HuH-7 (cell line): ENCODE results near the gene MCRIP2.

Experiments
- DNase-seq: peaks from one replicate; pipeline ENCODE4 v3.0.0; 2011; ENCODE audit warnings: low spot score

Gene MCRIP2

GRCh38 chr16:669666-670065, 28.0 kb downstream of the MCRIP2 start:
- DNase-seq: no peak

DNA sequence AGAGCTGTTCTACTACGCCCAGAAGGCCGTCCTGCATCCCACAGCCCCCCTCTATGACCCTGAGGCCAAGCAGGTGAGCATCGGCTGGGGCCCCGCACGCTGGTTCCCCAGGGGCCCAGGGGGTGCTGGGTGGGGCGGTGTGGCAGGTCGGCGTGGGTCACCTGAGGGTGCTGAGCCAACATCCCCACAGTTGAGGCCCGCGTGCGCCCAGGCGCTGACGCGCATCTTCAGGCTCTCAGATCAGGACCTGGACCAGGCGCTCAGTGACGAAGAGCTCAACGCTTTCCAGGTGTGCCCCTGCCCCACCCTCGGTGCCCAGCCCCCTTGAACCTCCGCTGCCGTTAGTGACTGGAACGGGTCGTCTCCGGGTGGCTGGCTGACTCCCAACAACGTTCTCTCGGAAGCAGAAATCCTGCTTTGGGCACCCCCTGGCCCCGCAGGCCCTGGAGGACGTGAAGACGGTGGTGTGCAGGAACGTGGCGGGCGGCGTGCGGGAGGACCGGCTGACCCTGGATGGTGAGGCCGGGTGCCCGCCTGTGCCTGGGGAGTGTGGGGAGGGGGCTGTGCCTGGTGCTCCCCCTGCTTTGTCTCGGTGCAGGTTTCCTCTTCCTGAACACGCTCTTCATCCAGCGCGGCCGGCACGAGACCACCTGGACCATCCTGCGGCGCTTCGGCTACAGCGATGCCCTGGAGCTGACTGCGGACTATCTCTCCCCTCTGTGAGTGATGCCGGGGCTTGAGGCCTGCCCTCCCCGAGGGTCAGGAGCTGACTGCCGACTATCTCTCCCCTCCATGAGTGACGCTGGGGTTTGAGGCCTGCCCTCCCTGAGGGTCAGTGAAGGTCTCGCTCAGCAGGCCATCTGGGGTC, 29.1 kb downstream of the MCRIP2 start:
- DNase-seq: no peak

- DNase-seq: no peak
Measured at GRCh38 chr16:671353-672131, 29.9 kb downstream of the MCRIP2 start.

GRCh38 chr16:672371-672770, 30.7 kb downstream of the MCRIP2 start:
- DNase-seq: no peak

DNA sequence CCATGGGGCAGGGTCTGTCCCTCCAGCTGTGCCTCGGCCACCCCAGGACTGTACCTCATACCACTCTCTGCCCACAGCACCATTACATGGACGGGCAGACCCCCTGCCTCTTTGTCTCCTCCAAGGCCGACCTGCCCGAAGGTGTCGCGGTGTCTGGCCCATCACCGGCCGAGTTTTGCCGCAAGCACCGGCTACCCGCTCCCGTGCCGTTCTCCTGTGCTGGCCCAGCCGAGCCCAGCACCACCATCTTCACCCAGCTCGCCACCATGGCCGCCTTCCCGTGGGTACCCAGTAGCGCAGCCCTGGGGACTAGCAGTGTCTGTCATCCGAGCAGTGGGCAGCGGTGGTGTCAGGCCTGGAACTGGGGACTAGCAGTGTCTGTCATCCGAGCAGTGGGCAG, 31.2 kb downstream of the MCRIP2 start:
- no peak for DNase-seq

DNA sequence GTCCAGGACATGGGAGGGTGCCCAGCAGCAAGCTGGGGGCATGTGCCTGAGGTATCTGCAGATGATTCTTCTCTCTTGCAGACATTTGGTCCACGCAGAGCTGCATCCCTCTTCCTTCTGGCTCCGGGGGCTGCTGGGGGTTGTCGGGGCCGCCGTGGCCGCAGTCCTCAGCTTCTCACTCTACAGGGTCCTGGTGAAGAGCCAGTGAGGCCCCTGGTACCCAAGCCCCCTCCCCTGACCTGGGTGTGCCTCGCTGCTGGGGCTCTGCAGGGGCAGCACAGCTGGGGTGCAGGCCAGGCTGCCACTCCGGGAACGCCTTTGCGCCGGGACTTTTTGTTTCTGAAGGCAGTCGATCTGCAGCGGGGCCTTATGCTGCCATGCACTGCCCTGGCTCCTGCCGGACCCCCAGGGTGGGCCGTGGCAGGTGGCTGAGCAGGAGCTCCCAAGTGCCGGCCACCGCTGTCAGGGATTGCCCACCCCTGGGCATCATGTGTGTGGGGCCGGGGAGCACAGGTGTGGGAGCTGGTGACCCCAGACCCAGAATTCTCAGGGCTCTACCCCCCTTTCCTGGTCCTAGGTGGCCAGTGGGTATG, 31.9 kb downstream of the MCRIP2 start:
- DNase-seq: no peak

- no peak for DNase-seq
Measured at GRCh38 chr16:674214-674881, 32.7 kb downstream of the MCRIP2 start.

DNA sequence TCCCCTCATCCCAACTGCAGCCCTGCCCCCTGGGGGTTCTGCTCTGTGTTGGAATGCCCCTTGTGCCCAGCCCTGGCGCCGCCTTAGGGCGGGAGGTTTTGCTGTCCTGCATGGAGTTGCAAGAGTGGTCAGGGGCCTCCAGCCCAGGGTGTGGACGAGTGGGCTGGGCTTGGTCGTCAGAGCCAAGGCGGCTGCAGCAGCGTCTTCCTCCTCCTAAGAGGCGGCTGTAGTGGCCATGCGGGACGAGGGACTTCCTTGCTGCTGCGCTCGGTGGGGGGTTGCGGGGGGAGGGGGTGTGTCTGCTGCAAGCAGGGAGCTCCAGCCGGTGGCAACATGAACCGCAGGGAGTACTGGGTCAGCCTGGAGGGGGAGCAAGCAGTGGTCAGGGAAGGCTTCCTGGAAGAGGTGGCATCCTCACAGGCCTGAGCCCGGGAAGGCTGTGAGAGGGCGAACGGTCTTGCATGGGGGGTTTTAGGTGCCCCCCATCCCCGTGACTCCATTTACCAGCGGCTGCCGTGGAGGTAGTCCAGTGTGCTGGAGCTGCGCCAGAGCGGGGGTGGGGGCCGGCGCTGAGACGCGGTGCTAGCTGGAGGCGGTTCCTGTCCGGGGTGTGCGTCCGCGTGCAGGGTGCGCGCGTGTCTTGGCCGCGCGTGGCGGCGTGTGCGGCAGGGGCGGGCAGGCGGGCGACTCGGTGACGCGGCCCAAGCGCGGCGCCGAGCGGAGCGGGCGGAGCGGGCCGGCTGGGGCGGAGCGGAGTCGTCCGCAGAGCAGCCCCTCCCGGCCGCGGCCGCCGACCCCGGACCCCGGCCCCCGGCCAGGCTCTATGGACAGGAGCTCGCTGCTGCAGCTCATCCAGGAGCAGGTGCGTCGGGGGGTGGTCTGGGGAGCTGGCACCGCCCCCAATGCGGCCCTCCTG, 33.6 kb downstream of the MCRIP2 start, which contains the start of gene RHBDL1:
TSS of gene RHBDL1 (plus strand) at position 704 of the 916 bp plus-strand sequence. CDS start at position 824, 120 bp downstream.
- peak; percentile 50 for DNase-seq

- peak; percentile 42 for DNase-seq
Measured at GRCh38 chr16:675884-676564, 34.4 kb downstream of the MCRIP2 start.

GRCh38 chr16:676565-676902, 34.9 kb downstream of the MCRIP2 start:
- no peak for DNase-seq

GRCh38 chr16:676913-677312, 35.3 kb downstream of the MCRIP2 start:
- DNase-seq: no peak

GRCh38 chr16:677316-678190, 35.9 kb downstream of the MCRIP2 start:
- no peak for DNase-seq

DNA sequence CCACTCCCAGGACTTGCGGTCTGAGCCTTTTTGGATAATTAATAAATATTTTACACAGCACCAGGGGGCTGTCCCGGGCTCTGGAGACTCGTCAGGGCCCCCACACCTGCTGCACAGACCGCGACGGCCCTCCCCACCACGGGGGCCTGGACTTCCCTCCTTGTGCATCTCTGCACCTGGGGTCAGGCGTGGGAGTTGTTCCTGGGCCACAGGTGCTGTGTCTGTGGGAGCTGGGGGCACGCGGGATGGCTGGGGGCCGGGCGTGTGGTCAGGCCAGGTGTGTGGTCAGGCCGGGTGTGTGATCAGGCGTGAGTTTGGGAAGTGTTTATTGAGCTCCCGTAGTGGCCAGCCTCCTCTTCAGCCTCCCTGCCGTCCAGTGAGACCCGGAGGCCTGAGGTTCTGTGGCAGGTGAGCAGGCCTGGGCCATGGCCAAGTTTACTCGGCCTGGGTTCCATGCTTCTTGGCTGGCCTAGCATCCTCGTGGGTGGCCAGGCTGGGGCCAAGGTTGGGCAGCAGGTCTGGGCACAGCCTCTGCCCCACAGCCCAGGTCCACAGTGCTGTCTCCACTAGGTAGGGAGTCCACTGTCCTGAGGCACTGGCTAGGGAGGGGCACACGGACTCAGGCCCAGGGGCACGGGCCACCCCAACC, 36.7 kb downstream of the MCRIP2 start:
- no peak for DNase-seq

DNA sequence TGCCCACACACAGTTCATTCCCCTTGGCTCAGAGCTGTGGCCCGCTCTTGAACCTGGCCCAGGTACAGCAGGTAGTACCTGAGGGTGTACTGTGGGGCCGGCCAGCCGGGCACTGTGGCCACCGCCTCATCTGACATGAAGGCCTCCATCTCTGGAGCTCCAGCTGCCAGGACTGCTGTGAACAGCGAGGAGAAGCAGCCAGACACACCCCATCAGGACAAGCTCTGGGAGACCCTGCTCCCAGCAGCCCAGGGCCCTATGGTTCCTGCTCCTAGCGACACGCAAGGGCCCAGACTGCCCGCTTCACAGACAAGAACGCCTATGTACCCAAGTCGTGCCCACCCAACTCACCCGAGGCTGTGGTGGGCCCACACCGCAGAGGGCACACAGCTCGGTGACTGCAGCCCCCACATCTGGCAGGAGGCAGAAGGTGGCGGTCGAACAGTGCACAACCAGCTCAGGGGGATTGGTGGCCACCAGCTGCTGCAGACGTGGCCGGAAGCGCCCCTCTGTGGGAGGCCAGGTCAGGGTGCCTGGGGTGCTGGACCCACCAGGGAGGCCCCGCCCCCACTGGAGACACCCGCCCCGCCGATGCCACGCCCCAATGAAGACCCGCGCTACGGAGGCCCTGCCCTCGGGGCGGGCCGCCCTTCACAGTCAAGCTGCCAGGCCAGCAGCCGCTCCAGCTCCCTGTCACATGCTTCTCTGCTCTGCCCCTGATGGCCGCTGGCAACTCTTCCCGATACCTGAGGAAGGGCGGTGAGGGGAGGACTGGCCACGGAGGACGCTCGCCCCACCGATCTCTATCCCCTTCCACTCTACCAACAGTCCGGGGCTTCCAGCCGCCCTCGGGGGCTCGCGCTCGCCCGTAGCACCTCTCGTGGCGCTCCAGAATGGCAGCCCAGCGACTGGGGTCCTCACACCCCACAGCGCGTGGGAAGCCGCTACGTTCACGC, 37.5 kb downstream of the MCRIP2 start:
- no peak for DNase-seq

DNA sequence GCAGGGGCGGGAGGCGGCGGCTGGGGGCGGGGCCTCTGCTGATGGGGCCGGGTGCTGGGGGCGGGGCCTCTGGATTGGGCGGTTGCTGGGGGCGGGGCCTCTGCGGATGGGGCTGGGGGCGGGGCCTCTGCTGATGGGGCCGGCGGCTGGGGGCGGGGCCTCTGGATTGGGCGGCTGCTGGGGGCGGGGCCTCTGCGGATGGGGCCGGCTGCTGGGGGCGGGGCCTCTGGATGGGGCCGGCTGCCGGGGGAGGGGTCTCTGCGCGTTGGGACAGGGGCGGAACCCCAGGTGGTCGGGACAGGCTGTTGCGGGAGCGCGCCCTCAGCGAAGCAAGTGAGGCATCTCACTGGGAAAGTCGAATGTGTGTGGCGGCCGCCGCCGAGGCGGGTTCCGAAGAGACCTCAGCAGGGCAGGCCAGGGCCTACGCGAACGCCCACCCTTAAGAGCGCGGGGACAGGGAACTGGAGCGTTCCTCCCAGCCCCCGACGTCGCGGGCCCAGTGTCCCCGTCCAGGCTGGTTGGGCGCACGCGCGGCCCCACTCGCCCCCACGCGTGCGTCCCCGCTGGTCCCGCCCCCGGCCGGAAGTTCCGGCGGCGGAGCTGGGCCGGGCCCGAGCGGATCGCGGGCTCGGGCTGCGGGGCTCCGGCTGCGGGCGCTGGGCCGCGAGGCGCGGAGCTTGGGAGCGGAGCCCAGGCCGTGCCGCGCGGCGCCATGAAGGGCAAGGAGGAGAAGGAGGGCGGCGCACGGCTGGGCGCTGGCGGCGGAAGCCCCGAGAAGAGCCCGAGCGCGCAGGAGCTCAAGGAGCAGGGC, 38.4 kb downstream of the MCRIP2 start, which contains the start of gene STUB1:
TSS of gene STUB1 (plus strand) at position 597 of the 811 bp plus-strand sequence. CDS start at position 713, 116 bp downstream.
- DNase-seq: peak; percentile 70

DNA sequence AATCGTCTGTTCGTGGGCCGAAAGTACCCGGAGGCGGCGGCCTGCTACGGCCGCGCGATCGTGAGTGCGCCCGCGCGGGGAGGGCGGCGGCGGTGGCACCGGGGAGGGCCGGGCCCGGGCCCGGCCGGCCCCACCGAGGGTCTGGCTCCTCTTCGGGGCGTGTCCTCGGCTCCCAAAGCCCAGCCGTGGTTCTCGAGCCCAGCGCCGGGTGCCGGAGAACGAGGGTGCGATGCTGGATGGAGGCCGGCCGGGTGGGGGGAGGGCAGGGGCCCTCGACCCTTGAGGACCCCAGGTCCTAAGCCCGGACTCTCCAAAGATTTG, 39.0 kb downstream of the MCRIP2 start:
- no peak for DNase-seq
